Tibial artery (tissue), 4 donors: ENCODE results near the gene RAC3.

Source experiments
- DNase-seq, 2 donors: peaks; one replicate each; pipeline ENCODE4 v3.0.0-alpha.2; 2019
- H3K27ac ChIP-seq, 2 donors: fragments of 200-600 bp; sonication (generic) in 1 of 2; 1 replicate in 1 of 2; 2 replicates in 1 of 2; pipeline ENCODE4 v1.5.1; 2018 to 2019; ENCODE audit warnings: mild to moderate bottlenecking in 1 of 2
- H3K27me3 ChIP-seq, 2 donors: fragments of 200-600 bp; sonication (generic) in 1 of 2; one replicate each; pipeline versions ENCODE4 v1.5.1 to v1.6.0; 2016 to 2019
- H3K36me3 ChIP-seq, 3 donors: fragments of 200-600 bp; sonication (generic) in 2 of 3; one replicate each; pipeline ENCODE4 v1.5.1; 2016 to 2019; ENCODE audit warnings: mild to moderate bottlenecking in 2 of 3
- H3K4me1 ChIP-seq, 4 donors: fragments of 200-600 bp; sonication (generic) in 2 of 4; 1 replicate in 3 of 4; 2 replicates in 1 of 4; pipeline ENCODE4 v1.5.1; 2016 to 2019
- H3K4me3 ChIP-seq, 2 donors: fragments of 200-600 bp; sonication (generic) in 1 of 2; 1 replicate in 1 of 2; 2 replicates in 1 of 2; pipeline ENCODE4 v1.5.1; 2018 to 2019; ENCODE audit warnings: mild to moderate bottlenecking in 2 of 2
- H3K9me3 ChIP-seq, 3 donors: fragments of 200-600 bp; sonication (generic) in 1 of 3; one replicate each; pipeline ENCODE4 v1.5.1; 2016 to 2019
- CTCF ChIP-seq, 2 experiments: fragments of 200-600 bp in 1 of 2; fragments of 450-650 bp in 1 of 2; IDR thresholded peaks; one replicate each; pipeline ENCODE4 v1.5.1; 2017 to 2019; ENCODE audit warnings: antibody characterized with exemption in 2 of 2, mild to moderate bottlenecking in 1 of 2, moderate library complexity in 1 of 2
- intact Hi-C: fragments of 100-400 bp; cut with DNase I; formaldehyde crosslinking; loops from one replicate; pipeline ENCODE4 v1.15.0; 2023; ENCODE audit warnings: low total_unique reads

Gene RAC3

GRCh38 chr17:82041144-82041814 is 9.8 kb downstream of the RAC3 start:
- DNase-seq: no peak
- Histone ChIP-seq H3K9me3 (no peaks in the 10 kb centered on the region), H3K4me1 (peaks cover 0 to 13% (median 10%) of the 10 kb centered on the region in 4 donors), H3K4me3 (no peak overlapping the region), H3K27ac (no peak overlapping the region), H3K27me3 (no peaks in the 10 kb centered on the region), H3K36me3 (no peaks in the 10 kb centered on the region)
- no peak for TF ChIP-seq CTCF (IDR thresholded peaks at IDR 0.05)
- intact Hi-C loops: no loop called here

- Histone ChIP-seq H3K27me3 (no peaks in the 10 kb centered on the region), H3K36me3 (peaks cover 6 to 11% (median 7%) of the 10 kb centered on the region in 3 donors), H3K4me1 (peaks cover 0 to 6% (median 2%) of the 10 kb centered on the region in 4 donors), H3K9me3 (no peaks in the 10 kb centered on the region), H3K27ac (no peak overlapping the region), H3K4me3 (no peak overlapping the region)
- no peak for DNase-seq
- intact Hi-C loops: no loop called here
- TF ChIP-seq CTCF (IDR thresholded peaks at IDR 0.05): no peak
Measured at GRCh38 chr17:82042649-82043048, 11.2 kb downstream of the RAC3 start.

GRCh38 chr17:82043507-82043906 is 12.0 kb downstream of the RAC3 start:
- intact Hi-C loops: no loop called here
- Histone ChIP-seq H3K27me3 (no peaks in the 10 kb centered on the region), H3K36me3 (peaks cover 11 to 20% (median 15%) of the 10 kb centered on the region in 3 donors), H3K4me3 (no peak overlapping the region), H3K27ac (no peak overlapping the region), H3K9me3 (no peaks in the 10 kb centered on the region), H3K4me1 (no peaks in the 10 kb centered on the region)
- TF ChIP-seq CTCF (IDR thresholded peaks at IDR 0.05): no peak
- DNase-seq: no peak

- TF ChIP-seq CTCF (IDR thresholded peaks at IDR 0.05): no peak
- no peak for DNase-seq
- Histone ChIP-seq H3K36me3 (peaks cover 15 to 39% (median 34%) of the 10 kb centered on the region in 3 donors), H3K9me3 (no peaks in the 10 kb centered on the region), H3K27me3 (no peaks in the 10 kb centered on the region), H3K27ac (no peak overlapping the region), H3K4me1 (peaks cover 0 to 18% (median 11%) of the 10 kb centered on the region in 4 donors), H3K4me3 (no peak overlapping the region)
- intact Hi-C loops: no loop called here
Measured at GRCh38 chr17:82045936-82046484, 14.5 kb downstream of the RAC3 start.

GRCh38 chr17:82046903-82047302 is 15.4 kb downstream of the RAC3 start:
- no peaks in the 10 kb centered on the region for H3K27me3 ChIP-seq
- H3K27ac ChIP-seq: no peak overlapping the region
- H3K36me3 ChIP-seq: peaks cover 15 to 39% (median 34%) of the 10 kb centered on the region in 3 donors
- H3K4me3 ChIP-seq: no peak overlapping the region
- H3K9me3 ChIP-seq: no peaks in the 10 kb centered on the region
- DNase-seq: no peak
- peaks cover 0 to 19% (median 12%) of the 10 kb centered on the region in 4 donors for H3K4me1 ChIP-seq
- intact Hi-C loops: no loop called here
- no peak for TF ChIP-seq CTCF (IDR thresholded peaks at IDR 0.05)
